SU-DHL-6 (cell line): ENCODE results near the gene NPAS2.

ENCODE experiments used
- H2AFZ ChIP-seq: fragments of 200-600 bp; sonication (generic); 2 replicates; pipeline ENCODE4 v1.6.1; 2014; ENCODE audit warnings: low read depth, mild to moderate bottlenecking, moderate library complexity, mixed read lengths, antibody characterized with exemption, low read length; ENCODE audit not compliant: severe bottlenecking
- H3F3A ChIP-seq: fragments of 200-600 bp; shearing (Covaris generic); 2 replicates; pipeline ENCODE4 v1.6.0; 2016; ENCODE audit warnings: antibody characterized with exemption, mild to moderate bottlenecking; ENCODE audit not compliant: insufficient read depth
- H3K27ac ChIP-seq: fragments of 200-600 bp; sonication (generic); 2 replicates; pipeline ENCODE4 v1.5.1; 2016; ENCODE audit warnings: low read depth, mild to moderate bottlenecking, low read length, moderate library complexity, mixed read lengths
- H3K27me3 ChIP-seq: fragments of 200-600 bp; sonication (generic), shearing (Covaris generic); 2 replicates; pipeline ENCODE4 v1.6.0; 2014; ENCODE audit warnings: mild to moderate bottlenecking, low read length
- H3K36me3 ChIP-seq: fragments of 200-600 bp; sonication (generic); 2 replicates; pipeline ENCODE4 v1.6.1; 2014; ENCODE audit warnings: mild to moderate bottlenecking, low read length, mixed read lengths
- H3K4me2 ChIP-seq: fragments of 300-600, 200-600 bp; shearing (Covaris generic), sonication (generic); 2 replicates; pipeline ENCODE4 v1.6.0; 2014; ENCODE audit warnings: low read length, low read depth, mild to moderate bottlenecking; ENCODE audit not compliant: poor library complexity, severe bottlenecking
- H3K4me3 ChIP-seq: fragments of 200-600 bp; sonication (generic); 2 replicates; pipeline ENCODE4 v1.5.1; 2014; ENCODE audit warnings: antibody characterized with exemption, low read length, mild to moderate bottlenecking, mixed read lengths; ENCODE audit not compliant: insufficient read depth, poor library complexity, severe bottlenecking
- H3K79me2 ChIP-seq: fragments of 200-600 bp; sonication (generic); 2 replicates; pipeline ENCODE4 v1.6.1; 2014; ENCODE audit warnings: mild to moderate bottlenecking, low read length, moderate library complexity; ENCODE audit not compliant: insufficient read depth
- H3K9ac ChIP-seq: fragments of 200-600 bp; sonication (generic); 2 replicates; pipeline ENCODE4 v1.7.0; 2014; ENCODE audit warnings: mild to moderate bottlenecking, low read length
- H3K9me2 ChIP-seq: fragments of 200-600 bp; sonication (generic); replicated peaks from 2 replicates; pipeline ENCODE4 v1.6.1; 2014; ENCODE audit warnings: low read length; ENCODE audit not compliant: insufficient read depth
- H3K9me3 ChIP-seq: fragments of 200-600 bp; sonication (generic); 2 replicates; pipeline ENCODE4 v1.6.1; 2014; ENCODE audit warnings: low read length, mixed read lengths; ENCODE audit not compliant: insufficient read depth
- H4K20me1 ChIP-seq: fragments of 200-600 bp; sonication (generic); 2 replicates; pipeline ENCODE4 v1.6.1; 2014; ENCODE audit warnings: low read depth, mild to moderate bottlenecking, antibody characterized with exemption, low read length, moderate library complexity, mixed read lengths
- EZH2phosphoT487 ChIP-seq: fragments of 200-600 bp; sonication (generic), shearing (Covaris generic); conservative IDR thresholded peaks from 2 replicates; pipeline ENCODE4 v1.6.1; 2018; ENCODE audit warnings: mild to moderate bottlenecking, antibody characterized with exemption, low read length, moderate library complexity, mixed read lengths
- TF ChIP-seq, protein P1 (sequence below): fragments of 200-600 bp; sonication (generic); IDR thresholded peaks from one replicate; pipeline ENCODE4 v1.5.1; 2017; ENCODE audit warnings: antibody characterized with exemption, mild to moderate bottlenecking, low read length, moderate library complexity; ENCODE audit not compliant: insufficient read depth, poor library complexity, severe bottlenecking

NPAS2 gene

DNA sequence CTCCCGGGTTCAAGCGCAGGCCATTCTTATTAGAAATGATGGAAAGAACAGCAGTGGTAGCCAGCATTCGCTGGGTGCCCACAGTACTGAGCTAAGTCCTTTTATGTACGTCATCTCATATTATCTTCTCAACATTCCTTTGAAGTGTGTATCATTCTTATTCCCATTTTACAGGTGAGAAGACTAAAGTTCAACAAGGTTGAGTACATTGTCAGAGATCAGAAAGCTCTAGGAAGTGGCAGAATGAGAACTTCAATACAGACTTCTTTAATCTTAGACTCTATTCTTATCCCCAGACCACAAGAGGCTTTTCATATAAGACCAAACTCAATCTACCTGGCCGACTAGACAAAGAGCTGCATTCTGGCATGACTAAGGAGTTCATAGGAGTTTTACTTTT is 86.7 kb downstream of the NPAS2 start:
- Histone ChIP-seq H3K9me2 (no peaks in the 10 kb centered on the region), H3K36me3 (no peaks in the 10 kb centered on the region), H3K27me3 (no peaks in the 10 kb centered on the region; the same call in 1 of the 2 replicates), H3K27ac (no peak overlapping the region), H2AFZ (no peak overlapping the region), H3K9ac (no peak overlapping the region), H3K4me2 (no peak overlapping the region), H3K9me3 (no peaks in the 10 kb centered on the region), H3K79me2 (no peaks in the 10 kb centered on the region), H3F3A (no peaks in the 10 kb centered on the region), H3K4me3 (no peak overlapping the region), H4K20me1 (no peaks in the 10 kb centered on the region)
- no peak for TF ChIP-seq EZH2phosphoT487
- TF ChIP-seq, protein P1, sequence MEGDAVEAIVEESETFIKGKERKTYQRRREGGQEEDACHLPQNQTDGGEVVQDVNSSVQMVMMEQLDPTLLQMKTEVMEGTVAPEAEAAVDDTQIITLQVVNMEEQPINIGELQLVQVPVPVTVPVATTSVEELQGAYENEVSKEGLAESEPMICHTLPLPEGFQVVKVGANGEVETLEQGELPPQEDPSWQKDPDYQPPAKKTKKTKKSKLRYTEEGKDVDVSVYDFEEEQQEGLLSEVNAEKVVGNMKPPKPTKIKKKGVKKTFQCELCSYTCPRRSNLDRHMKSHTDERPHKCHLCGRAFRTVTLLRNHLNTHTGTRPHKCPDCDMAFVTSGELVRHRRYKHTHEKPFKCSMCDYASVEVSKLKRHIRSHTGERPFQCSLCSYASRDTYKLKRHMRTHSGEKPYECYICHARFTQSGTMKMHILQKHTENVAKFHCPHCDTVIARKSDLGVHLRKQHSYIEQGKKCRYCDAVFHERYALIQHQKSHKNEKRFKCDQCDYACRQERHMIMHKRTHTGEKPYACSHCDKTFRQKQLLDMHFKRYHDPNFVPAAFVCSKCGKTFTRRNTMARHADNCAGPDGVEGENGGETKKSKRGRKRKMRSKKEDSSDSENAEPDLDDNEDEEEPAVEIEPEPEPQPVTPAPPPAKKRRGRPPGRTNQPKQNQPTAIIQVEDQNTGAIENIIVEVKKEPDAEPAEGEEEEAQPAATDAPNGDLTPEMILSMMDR, result no peak

DNA sequence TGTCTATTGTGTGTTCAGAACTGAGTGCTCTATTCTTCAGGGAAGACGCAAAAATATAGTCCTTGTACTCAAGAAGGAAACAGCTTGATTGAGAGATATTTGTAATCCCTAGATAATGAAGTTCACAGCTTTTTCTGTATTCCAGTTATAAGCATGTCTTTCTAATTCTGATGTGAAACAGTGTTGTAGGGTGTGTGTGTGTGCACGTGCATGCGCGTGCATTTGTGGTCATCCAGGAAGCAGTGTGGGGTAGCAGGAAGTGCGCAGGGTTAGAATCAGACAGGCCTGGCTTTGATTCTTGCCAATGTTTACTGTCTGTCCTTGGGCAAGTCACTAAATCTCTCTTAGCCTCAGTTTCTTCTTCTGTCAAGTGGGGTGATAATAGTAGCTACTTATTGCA is 87.9 kb downstream of the NPAS2 start:
- Histone ChIP-seq H3K27me3 (no peaks in the 10 kb centered on the region; the same call in 1 of the 2 replicates), H3K4me3 (no peak overlapping the region), H3K9ac (no peak overlapping the region), H3F3A (no peaks in the 10 kb centered on the region), H4K20me1 (no peaks in the 10 kb centered on the region), H3K9me3 (no peaks in the 10 kb centered on the region), H3K4me2 (no peak overlapping the region), H3K36me3 (no peaks in the 10 kb centered on the region), H3K27ac (no peak overlapping the region), H3K9me2 (no peaks in the 10 kb centered on the region), H2AFZ (no peak overlapping the region), H3K79me2 (no peaks in the 10 kb centered on the region)
- TF ChIP-seq EZH2phosphoT487, result no peak

DNA sequence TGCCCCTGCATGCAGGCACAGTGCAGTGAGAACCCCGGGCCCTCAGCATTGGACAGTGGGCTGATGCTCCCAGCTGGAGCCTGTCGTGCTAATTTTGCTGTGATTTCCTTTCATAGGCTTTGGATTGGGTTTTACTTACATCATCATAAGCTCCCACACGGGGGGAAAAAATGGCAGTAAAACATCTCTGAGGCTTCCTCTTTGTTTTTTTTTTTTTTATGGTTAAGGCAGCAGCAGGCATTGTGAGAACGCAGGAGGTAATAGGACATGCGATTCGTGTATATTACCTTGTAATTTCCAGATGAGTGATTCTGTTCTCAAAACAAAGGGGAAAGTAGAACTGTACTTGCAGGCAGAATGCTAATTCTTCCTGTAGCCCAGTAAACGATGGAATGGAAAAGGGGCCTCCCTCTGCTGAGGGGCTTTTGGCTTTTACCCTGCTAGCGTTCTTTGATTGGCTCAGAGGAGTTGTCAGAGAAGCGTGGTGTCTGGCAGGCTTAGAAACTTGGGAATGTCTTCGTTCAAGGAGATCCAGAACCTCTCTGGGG is 89.7 kb downstream of the NPAS2 start:
- TF ChIP-seq, protein P1, result no peak
- TF ChIP-seq EZH2phosphoT487, result no peak
- no peaks in the 10 kb centered on the region for H3K79me2 ChIP-seq
- no peak overlapping the region for H2AFZ ChIP-seq
- H3K27ac ChIP-seq, result no peak overlapping the region
- no peaks in the 10 kb centered on the region for H3K9me3 ChIP-seq
- no peak overlapping the region for H3K4me3 ChIP-seq
- H3K9me2 ChIP-seq, result no peaks in the 10 kb centered on the region
- H4K20me1 ChIP-seq, result no peaks in the 10 kb centered on the region
- no peaks in the 10 kb centered on the region for H3K36me3 ChIP-seq
- H3K4me2 ChIP-seq, result no peak overlapping the region
- no peaks in the 10 kb centered on the region for H3F3A ChIP-seq
- H3K27me3 ChIP-seq, result no peaks in the 10 kb centered on the region; the same call in 1 of the 2 replicates
- no peak overlapping the region for H3K9ac ChIP-seq

DNA sequence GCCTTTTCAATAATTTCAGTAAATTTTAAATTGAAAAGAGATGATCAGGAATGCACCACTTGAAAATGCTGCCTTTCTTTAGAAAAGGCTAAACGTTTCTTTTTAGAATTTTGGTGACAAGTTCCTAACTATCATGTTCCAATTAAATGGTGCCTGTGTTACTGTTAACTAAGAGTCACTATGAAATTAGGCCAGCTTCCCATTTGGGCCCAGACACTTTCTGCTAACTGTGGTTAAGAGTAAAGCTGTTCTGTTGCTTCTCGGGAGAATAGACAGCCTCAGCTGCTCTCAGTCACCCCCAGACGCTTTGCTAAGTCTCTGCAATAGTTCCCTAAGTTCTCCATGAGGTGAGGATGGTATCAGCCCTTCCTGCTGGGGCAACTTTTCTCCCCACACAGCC is 90.2 kb downstream of the NPAS2 start:
- Histone ChIP-seq H3F3A (no peaks in the 10 kb centered on the region), H3K4me2 (no peak overlapping the region), H4K20me1 (no peaks in the 10 kb centered on the region), H2AFZ (no peak overlapping the region), H3K9me2 (no peaks in the 10 kb centered on the region), H3K4me3 (no peak overlapping the region), H3K79me2 (no peaks in the 10 kb centered on the region), H3K36me3 (no peaks in the 10 kb centered on the region), H3K27me3 (no peaks in the 10 kb centered on the region; the same call in 1 of the 2 replicates), H3K9me3 (no peaks in the 10 kb centered on the region), H3K27ac (no peak overlapping the region), H3K9ac (no peak overlapping the region)
- TF ChIP-seq, protein P1, result no peak
- no peak for TF ChIP-seq EZH2phosphoT487
